IMR-90 (cell line): ENCODE results near the gene SLC6A12. TPM values are rescaled to one million over a fixed set of nuclear protein-coding genes. Genes with fewer than 3 reads are reported as not detected.

Source experiments
- ATAC-seq: fragments of 200-7000 bp; cut with Tn5 transposase; 2 replicates; pipeline ENCODE4 v1.9.1; 2020; ENCODE audit warnings: low read depth, mild to moderate bottlenecking, moderate library complexity
- BruUV-seq: library from RNA; stranded (reverse); fragments of 400-500 nt; replicated peaks from 2 replicates; lab custom pipeline; 2021; lab: Mats Ljungman, UMichigan
- CTCF ChIA-PET: fragments of 300-600 bp; formaldehyde crosslinking; extraction: SDS; loops from one replicate; lab custom pipeline; 2021; ENCODE audit warnings: antibody characterized with exemption; lab: Yijun Ruan, JAX
- POLR2A ChIA-PET: fragments of 300-600 bp; sonication (Branson Sonifier 250); formaldehyde crosslinking; loops from one replicate; lab custom pipeline; 2022; ENCODE audit warnings: antibody characterized with exemption; ENCODE audit not compliant: unreplicated experiment; lab: Charles Lee
- DNase-seq: peaks from one replicate; pipeline ENCODE4 v3.0.0; 2013
- H2AFZ ChIP-seq: replicated peaks from 2 replicates; pipeline ENCODE3; 2013; ENCODE audit warnings: low read length, mild to moderate bottlenecking; ENCODE audit not compliant: poor library complexity
- H2AK5ac ChIP-seq: 2 replicates; pipeline ENCODE4 v1.6.1; 2013; ENCODE audit warnings: low read depth, low read length, inconsistent platforms
- H2AK9ac ChIP-seq: replicated peaks from 2 replicates; pipeline ENCODE3; 2013; ENCODE audit warnings: mild to moderate bottlenecking, low read depth, low read length, moderate library complexity; ENCODE audit not compliant: poor library complexity
- H2BK120ac ChIP-seq: 2 replicates; pipeline ENCODE4 v1.6.1; 2013; ENCODE audit warnings: low read depth, low read length, inconsistent platforms
- H2BK15ac ChIP-seq: 3 replicates; pipeline ENCODE4 v1.6.1; 2013; ENCODE audit warnings: low read depth, low read length, inconsistent platforms
- H2BK20ac ChIP-seq: 2 replicates; pipeline ENCODE4 v1.6.1; 2013; ENCODE audit warnings: low read depth, mild to moderate bottlenecking, inconsistent platforms, low read length, moderate library complexity
- H2BK5ac ChIP-seq: 2 replicates; pipeline ENCODE4 v1.6.1; 2013; ENCODE audit warnings: mild to moderate bottlenecking, low read depth, low read length, inconsistent platforms; ENCODE audit not compliant: poor library complexity, severe bottlenecking
- H3K14ac ChIP-seq: replicated peaks from 2 replicates; pipeline ENCODE4 v1.6.1; 2013; ENCODE audit warnings: low read depth, low read length, inconsistent platforms
- H3K18ac ChIP-seq: 2 replicates; pipeline ENCODE4 v1.6.1; 2013; ENCODE audit warnings: low read depth, low read length, control low read depth
- H3K23ac ChIP-seq: 2 replicates; pipeline ENCODE4 v1.6.1; 2013; ENCODE audit warnings: low read depth, low read length, inconsistent platforms
- H3K27ac ChIP-seq: 2 replicates; pipeline ENCODE4 v1.5.1; 2013; ENCODE audit warnings: mild to moderate bottlenecking, control low read depth, low read length; ENCODE audit not compliant: insufficient read depth
- H3K27me3 ChIP-seq: 2 replicates; pipeline ENCODE4 v1.6.1; 2013; ENCODE audit warnings: low read length; ENCODE audit not compliant: control insufficient read depth, insufficient read depth
- H3K36me3 ChIP-seq: 2 replicates; pipeline ENCODE4 v1.6.1; 2013; ENCODE audit warnings: low read length, mixed read lengths; ENCODE audit not compliant: control insufficient read depth, insufficient read depth
- H3K4ac ChIP-seq: 2 replicates; pipeline ENCODE4 v1.6.1; 2013; ENCODE audit warnings: low read depth, low read length, inconsistent platforms
- H3K4me1 ChIP-seq: 2 replicates; pipeline ENCODE4 v1.6.1; 2013; ENCODE audit warnings: low read length, mixed read lengths; ENCODE audit not compliant: control insufficient read depth, insufficient read depth
- H3K4me2 ChIP-seq: 2 replicates; pipeline ENCODE4 v1.6.1; 2013; ENCODE audit warnings: low read depth, mild to moderate bottlenecking, control low read depth, low read length, moderate library complexity
- H3K4me3 ChIP-seq: 2 replicates; pipeline ENCODE4 v1.5.1; 2013; ENCODE audit warnings: low read depth, mild to moderate bottlenecking, control low read depth, low read length, moderate library complexity; ENCODE audit not compliant: insufficient read depth
- H3K56ac ChIP-seq: 2 replicates; pipeline ENCODE4 v1.6.1; 2013; ENCODE audit warnings: low read length, inconsistent platforms; ENCODE audit not compliant: insufficient read depth; ENCODE audit errors: extremely low read depth
- H3K79me1 ChIP-seq, 2 experiments: 2 replicates each; pipeline ENCODE4 v1.6.1; 2013; ENCODE audit warnings: low read length in 2 of 2, inconsistent platforms in 1 of 2, low read depth in 1 of 2
- H3K9ac ChIP-seq: 2 replicates; pipeline ENCODE4 v1.6.1; 2013; ENCODE audit warnings: low read depth, low read length, control low read depth
- H3K9me1 ChIP-seq: 2 replicates; pipeline ENCODE4 v1.6.1; 2013; ENCODE audit warnings: low read length, inconsistent platforms; ENCODE audit not compliant: insufficient read depth
- H3K9me3 ChIP-seq: 2 replicates; pipeline ENCODE4 v1.6.1; 2013; ENCODE audit warnings: low read length; ENCODE audit not compliant: control insufficient read depth, insufficient read depth
- H4K20me1 ChIP-seq: 2 replicates; pipeline ENCODE4 v1.6.1; 2013; ENCODE audit warnings: low read length, inconsistent platforms; ENCODE audit not compliant: insufficient read depth
- H4K5ac ChIP-seq: 2 replicates; pipeline ENCODE4 v1.6.1; 2013; ENCODE audit warnings: mild to moderate bottlenecking, low read depth, low read length, control low read depth
- H4K8ac ChIP-seq, 2 experiments: 2 replicates each; pipeline ENCODE4 v1.6.1; 2013; ENCODE audit warnings: low read depth in 2 of 2, low read length in 2 of 2, control low read depth in 1 of 2, inconsistent platforms in 1 of 2
- H4K91ac ChIP-seq: 2 replicates; pipeline ENCODE4 v1.6.1; 2013; ENCODE audit warnings: low read depth, low read length, inconsistent platforms; ENCODE audit not compliant: insufficient read depth
- BHLHE40 ChIP-seq: fragments of 150-350 bp; IDR thresholded peaks from 2 replicates; pipeline ENCODE4 v1.6.1; 2016; ENCODE audit warnings: mild to moderate bottlenecking, low read depth, low read length
- CEBPB ChIP-seq: IDR thresholded peaks from 2 replicates; pipeline ENCODE4 v1.6.1; 2012; ENCODE audit warnings: low read depth, low read length, improper control_type of control experiment
- CHD1 ChIP-seq: IDR thresholded peaks from 2 replicates; pipeline ENCODE4 v1.6.1; 2012; ENCODE audit warnings: low read depth, low read length, improper control_type of control experiment
- CTCF ChIP-seq: conservative IDR thresholded peaks from 2 replicates; pipeline ENCODE4 v1.5.1; 2012; ENCODE audit warnings: mild to moderate bottlenecking, low read depth, low read length, improper control_type of control experiment
- ELK1 ChIP-seq: fragments of 150-350 bp; IDR thresholded peaks from 2 replicates; pipeline ENCODE4 v1.6.1; 2016; ENCODE audit warnings: low read depth, mild to moderate bottlenecking, low read length, moderate library complexity, borderline replicate concordance
- FOS ChIP-seq: fragments of 150-350 bp; IDR thresholded peaks from 2 replicates; pipeline ENCODE4 v1.6.1; 2016; ENCODE audit warnings: low read depth, low read length
- MAFK ChIP-seq: IDR thresholded peaks from 2 replicates; pipeline ENCODE4 v1.6.1; 2012; ENCODE audit warnings: low read depth, low read length, improper control_type of control experiment
- MAZ ChIP-seq: IDR thresholded peaks from 2 replicates; pipeline ENCODE4 v1.6.1; 2012; ENCODE audit warnings: low read depth, mild to moderate bottlenecking, low read length, improper control_type of control experiment, moderate library complexity, borderline replicate concordance
- MXI1 ChIP-seq: IDR thresholded peaks from 2 replicates; pipeline ENCODE4 v1.6.1; 2012; ENCODE audit warnings: low read depth, mild to moderate bottlenecking, low read length, moderate library complexity, borderline replicate concordance
- NFE2L2 ChIP-seq: fragments of 150-350 bp; IDR thresholded peaks from 2 replicates; pipeline ENCODE4 v1.6.1; 2016; ENCODE audit warnings: low read depth, mild to moderate bottlenecking, low read length
- POLR2A ChIP-seq: IDR thresholded peaks from 2 replicates; pipeline ENCODE4 v1.6.1; 2012; ENCODE audit warnings: mild to moderate bottlenecking, low read depth, low read length
- RAD21 ChIP-seq: IDR thresholded peaks from 2 replicates; pipeline ENCODE4 v1.6.1; 2012; ENCODE audit warnings: low read length, improper control_type of control experiment
- RCOR1 ChIP-seq: IDR thresholded peaks from 2 replicates; pipeline ENCODE4 v1.6.1; 2012; ENCODE audit warnings: mild to moderate bottlenecking, low read length, improper control_type of control experiment; ENCODE audit not compliant: insufficient replicate concordance
- RFX5 ChIP-seq: IDR thresholded peaks from 2 replicates; pipeline ENCODE4 v1.8.0; 2012; ENCODE audit warnings: low read depth, mild to moderate bottlenecking, low read length, moderate library complexity
- SMC3 ChIP-seq: fragments of 150-350 bp; IDR thresholded peaks from 2 replicates; pipeline ENCODE4 v1.6.1; 2016; ENCODE audit warnings: low read depth, mild to moderate bottlenecking, antibody characterized with exemption, low read length, moderate library complexity
- USF2 ChIP-seq: fragments of 150-350 bp; IDR thresholded peaks from 2 replicates; pipeline ENCODE4 v1.6.1; 2017; ENCODE audit warnings: mild to moderate bottlenecking, antibody characterized with exemption, low read length, low read depth
- WGBS, 2 experiments: methylation state at CpG; one replicate each; pipeline versions ENCODE4 v1.1.5 to v1.1.7; 2013; ENCODE audit warnings: missing lambda C conversion rate in 2 of 2; ENCODE audit not compliant: insufficient read length in 1 of 2; ENCODE audit errors: extremely low coverage in 2 of 2; 5-methylcytosine and 5-hydroxymethylcytosine counted together
- dilution Hi-C: fragments of 300-500 bp; cut with HindIII; formaldehyde crosslinking; loops from one replicate; pipeline ENCODE4 v1.14.3; 2018; ENCODE audit warnings: low sequenced_read_pairs; ENCODE audit not compliant: unreplicated experiment
- in situ Hi-C: fragments of 300-500 bp; cut with MboI; formaldehyde crosslinking; loops from 3 replicates; pipeline ENCODE4 v1.14.3; 2019; ENCODE audit warnings: low sequenced_read_pairs, inconsistent platforms, mixed read lengths
- intact Hi-C: fragments of 100-400 bp; cut with micrococcal nuclease; formaldehyde crosslinking; loops from 2 replicates; pipeline ENCODE4 v1.10.0; 2022
- polyA plus RNA-seq, 3 experiments: library from polyadenylated mRNA; depleted of rRNA; stranded (reverse); fragments of >200 nt; gene quantifications; 2 replicates each; pipeline ENCODE4 v1.2.3, GENCODE V29; 2012; ENCODE audit warnings: low replicate concordance in 1 of 3
- total RNA-seq: library from RNA; depleted of rRNA; stranded (reverse); fragments of >200 nt; gene quantifications from 2 replicates; pipeline ENCODE4 v1.2.3, GENCODE V29; 2012

The SLC6A12 gene
- total and polyA plus RNA-seq, 2 of the 4 experiments (the other 2 are of a cell fraction), result not detected

- BruUV-seq, result no TSS peak
- no peak for ATAC-seq
Measured at GRCh38 chr12:218221-218620, 4.3 kb upstream of the SLC6A12 start.

More at GRCh38 chr12:218221-218620, 4.3 kb upstream of the SLC6A12 start:
- POLR2A ChIA-PET, result no interaction called here
- no peak overlapping the region for H3K56ac ChIP-seq
- H4K8ac ChIP-seq, result no peak overlapping the region
- peaks cover 2% of the 10 kb centered on the region; the same call in 1 of the 2 replicates for H3K4me1 ChIP-seq
- H2AK9ac ChIP-seq, result no peak overlapping the region
- H3K14ac ChIP-seq, result no peak overlapping the region
- no peak overlapping the region for H3K9ac ChIP-seq
- H3K4ac ChIP-seq, result no peak overlapping the region
- no peak overlapping the region for H3K27ac ChIP-seq
- H3K27me3 ChIP-seq, result peaks cover 65% of the 10 kb centered on the region
- H3K36me3 ChIP-seq, result no peaks in the 10 kb centered on the region
- 60% methylated on average over 1 of the region's 5 CpGs; no CpG with 5 or more reads in 1 of the 2 experiments for WGBS, 2 experiments
- H3K18ac ChIP-seq, result no peak overlapping the region
- H4K20me1 ChIP-seq, result no peaks in the 10 kb centered on the region; the same call in 1 of the 2 replicates
- H4K5ac ChIP-seq, result no peak overlapping the region
- no peak overlapping the region for H2BK5ac ChIP-seq
- no peaks in the 10 kb centered on the region for H3K9me1 ChIP-seq
- no peak overlapping the region for H2BK15ac ChIP-seq
- no peak overlapping the region for H2AK5ac ChIP-seq
- intact Hi-C loops, result no loop called here
- no peak overlapping the region for H3K4me3 ChIP-seq
- dilution Hi-C loops, result no loop called here
- H3K23ac ChIP-seq, result no peak overlapping the region
- TF ChIP-seq NFE2L2, result no peak
- no peak for TF ChIP-seq CHD1
- no peak for TF ChIP-seq FOS
- no peak for TF ChIP-seq RAD21
- no peak for TF ChIP-seq RFX5
- no peak for TF ChIP-seq USF2
- TF ChIP-seq MXI1, result no peak
- no peak for TF ChIP-seq POLR2A
- TF ChIP-seq CEBPB, result no peak
- no peak for TF ChIP-seq BHLHE40
- no peak for TF ChIP-seq SMC3
- no peak for TF ChIP-seq ELK1
- TF ChIP-seq MAZ, result no peak
- TF ChIP-seq RCOR1, result no peak
- TF ChIP-seq CTCF, result no peak
- no peak for TF ChIP-seq MAFK
- peak overlapping the region; percentile 48 for H2AFZ ChIP-seq
- in situ Hi-C loops, result no loop called here
- no peak overlapping the region for H3K4me2 ChIP-seq
- CTCF ChIA-PET, result no interaction called here
- H3K79me1 ChIP-seq, result no peaks in the 10 kb centered on the region
- H2BK20ac ChIP-seq, result no peak overlapping the region
- no peak overlapping the region for H4K91ac ChIP-seq
- no peak overlapping the region for H2BK120ac ChIP-seq
- no peaks in the 10 kb centered on the region for H3K9me3 ChIP-seq
- no peak for DNase-seq
